Choroid plexus epithelial cell (primary cell): ENCODE results near the gene PLA2G3.

Experiments
- DNase-seq: peaks from one replicate; pipeline ENCODE4 v3.0.0-alpha.2; 2010; ENCODE audit warnings: low read depth
- H3K4me3 ChIP-seq: 2 replicates; pipeline ENCODE4 v1.5.1; 2011; ENCODE audit warnings: low read depth, mild to moderate bottlenecking, control low read depth, low read length, moderate library complexity
- TF ChIP-seq, protein P1 (sequence below): conservative IDR thresholded peaks from 2 replicates; pipeline ENCODE4 v1.5.1; 2011; ENCODE audit warnings: low read depth, mild to moderate bottlenecking, control low read depth, inconsistent platforms, low read length, moderate library complexity

PLA2G3 gene

DNA sequence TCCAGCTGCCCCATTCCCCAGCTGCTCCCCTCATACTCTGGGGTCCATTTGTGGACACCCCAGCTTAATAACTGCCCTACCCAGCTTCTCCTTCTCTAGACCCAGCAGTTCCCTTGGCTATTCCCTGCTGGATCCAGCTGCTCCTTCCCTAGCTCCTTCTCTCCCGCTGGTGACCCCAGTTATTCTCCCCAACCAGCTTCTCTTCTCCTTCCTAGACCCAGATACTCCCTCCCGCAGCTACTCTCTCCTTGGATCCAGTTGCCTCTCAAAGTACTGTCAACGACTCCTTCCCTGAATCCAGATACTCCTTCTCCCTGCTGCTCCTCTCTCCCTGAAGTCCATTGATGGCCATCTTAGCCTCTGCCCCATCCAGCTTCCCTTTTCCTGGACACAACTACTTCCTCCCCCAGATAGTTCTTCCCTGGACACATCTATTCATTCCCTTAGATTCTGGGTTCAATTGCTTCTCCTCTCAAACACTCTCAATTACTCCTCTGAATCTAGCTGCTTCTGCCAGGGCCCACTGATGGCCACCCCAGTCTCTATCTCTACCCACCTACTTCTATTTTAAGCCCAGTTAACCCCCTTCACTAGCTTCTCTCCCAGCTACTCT, 44.6 kb downstream of the PLA2G3 start:
- no peak overlapping the region for H3K4me3 ChIP-seq
- TF ChIP-seq, protein P1, sequence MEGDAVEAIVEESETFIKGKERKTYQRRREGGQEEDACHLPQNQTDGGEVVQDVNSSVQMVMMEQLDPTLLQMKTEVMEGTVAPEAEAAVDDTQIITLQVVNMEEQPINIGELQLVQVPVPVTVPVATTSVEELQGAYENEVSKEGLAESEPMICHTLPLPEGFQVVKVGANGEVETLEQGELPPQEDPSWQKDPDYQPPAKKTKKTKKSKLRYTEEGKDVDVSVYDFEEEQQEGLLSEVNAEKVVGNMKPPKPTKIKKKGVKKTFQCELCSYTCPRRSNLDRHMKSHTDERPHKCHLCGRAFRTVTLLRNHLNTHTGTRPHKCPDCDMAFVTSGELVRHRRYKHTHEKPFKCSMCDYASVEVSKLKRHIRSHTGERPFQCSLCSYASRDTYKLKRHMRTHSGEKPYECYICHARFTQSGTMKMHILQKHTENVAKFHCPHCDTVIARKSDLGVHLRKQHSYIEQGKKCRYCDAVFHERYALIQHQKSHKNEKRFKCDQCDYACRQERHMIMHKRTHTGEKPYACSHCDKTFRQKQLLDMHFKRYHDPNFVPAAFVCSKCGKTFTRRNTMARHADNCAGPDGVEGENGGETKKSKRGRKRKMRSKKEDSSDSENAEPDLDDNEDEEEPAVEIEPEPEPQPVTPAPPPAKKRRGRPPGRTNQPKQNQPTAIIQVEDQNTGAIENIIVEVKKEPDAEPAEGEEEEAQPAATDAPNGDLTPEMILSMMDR = no peak
- no peak for DNase-seq

- H3K4me3 ChIP-seq = no peak overlapping the region
- DNase-seq = no peak
- TF ChIP-seq, protein P1 = no peak
These were observed 45.6 kb downstream of the PLA2G3 start for GRCh38 chr22:31094741-31095140.

DNA sequence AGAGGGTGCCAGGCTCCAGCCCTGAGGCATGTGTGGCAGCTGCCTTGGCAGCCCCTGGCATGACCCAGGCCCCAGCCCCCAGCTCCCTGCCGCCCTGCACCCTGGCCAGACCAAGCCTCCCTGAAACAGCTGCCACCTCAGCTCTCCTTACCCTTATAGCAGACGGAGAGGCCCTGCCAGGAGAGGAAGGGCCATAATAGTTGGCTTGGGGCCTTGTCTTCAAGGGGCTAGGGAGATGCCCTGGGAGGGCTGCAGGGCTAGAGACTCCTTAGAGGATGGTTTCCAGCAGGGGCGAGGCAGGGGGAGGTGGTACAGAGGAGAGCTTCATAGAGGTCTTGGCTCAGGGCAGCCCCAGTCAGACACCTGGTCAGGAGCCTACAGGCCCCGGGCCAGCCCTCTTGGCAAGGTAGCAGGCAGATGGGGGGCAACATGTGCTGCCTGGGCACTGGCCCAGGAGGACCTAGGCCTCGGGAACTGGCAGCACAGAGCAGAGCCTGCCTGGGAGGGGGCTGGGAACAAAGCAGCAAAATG, 46.2 kb downstream of the PLA2G3 start:
- no peak overlapping the region for H3K4me3 ChIP-seq
- TF ChIP-seq, protein P1 = no peak
- DNase-seq = no peak

- TF ChIP-seq, protein P1 = no peak
- no peak overlapping the region for H3K4me3 ChIP-seq
These were observed 47.0 kb downstream of the PLA2G3 start for GRCh38 chr22:31093086-31093850.

DNA sequence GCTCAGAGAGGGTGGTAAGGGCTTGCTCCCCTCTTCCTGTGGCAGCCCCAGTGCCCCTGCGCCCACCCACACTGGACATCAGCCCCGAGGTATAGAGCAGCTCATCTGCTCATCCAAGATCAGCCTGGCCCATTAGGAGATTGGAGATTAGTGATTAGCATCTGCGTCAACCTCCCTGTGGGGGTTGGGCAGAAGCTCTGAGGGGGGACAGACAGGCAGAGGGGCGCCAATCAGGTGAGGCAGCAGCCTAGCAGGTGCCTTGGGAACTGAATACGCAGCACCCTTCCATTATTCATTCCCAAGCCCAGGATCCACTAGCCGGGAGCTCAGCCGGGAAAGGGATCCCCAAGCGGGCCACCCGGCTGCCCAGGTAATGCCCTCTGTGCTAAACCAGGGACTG, 48.1 kb downstream of the PLA2G3 start:
- no peak for DNase-seq
- no peak overlapping the region for H3K4me3 ChIP-seq
- TF ChIP-seq, protein P1 = no peak

More at GRCh38 chr22:31093086-31093850, 47.0 kb downstream of the PLA2G3 start:
- no peak for DNase-seq

DNA sequence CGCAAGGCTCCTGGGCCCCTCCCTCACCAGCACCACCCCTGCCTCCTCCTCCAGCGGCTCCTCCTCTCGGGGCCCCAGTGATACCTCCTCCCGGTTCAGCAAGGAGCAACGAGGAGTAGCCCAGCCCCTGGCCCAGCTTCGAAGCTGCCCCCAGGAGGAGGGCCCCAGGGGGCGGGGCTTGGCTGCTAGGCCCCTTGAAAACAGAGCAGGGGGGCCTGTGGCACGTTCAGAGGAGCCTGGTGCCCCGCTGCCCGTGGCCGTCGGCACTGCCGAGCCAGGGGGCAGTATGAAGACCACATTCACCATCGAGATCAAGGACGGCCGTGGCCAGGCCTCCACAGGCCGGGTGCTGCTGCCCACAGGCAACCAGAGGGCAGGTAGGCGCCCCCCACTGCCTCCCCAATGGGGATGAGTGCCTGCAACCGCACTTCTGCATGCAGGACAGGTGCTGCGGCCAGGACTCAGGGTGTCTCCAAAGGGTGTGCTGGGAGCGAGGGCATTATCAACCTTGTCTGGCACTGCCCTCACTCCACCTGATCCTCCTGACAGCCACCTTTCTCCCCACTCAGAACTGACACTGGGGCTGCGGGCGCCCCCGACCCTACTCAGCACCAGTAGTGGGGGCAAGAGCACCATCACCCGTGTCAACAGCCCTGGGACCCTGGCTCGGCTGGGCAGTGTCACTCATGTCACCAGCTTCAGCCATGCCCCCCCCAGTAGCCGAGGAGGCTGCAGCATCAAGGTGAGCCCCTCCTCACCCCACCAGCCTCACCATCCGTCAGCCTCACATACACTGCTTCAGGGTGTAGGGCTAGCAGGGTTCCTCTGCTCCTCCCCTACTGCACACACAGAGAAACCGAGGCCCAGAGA, 49.0 kb downstream of the PLA2G3 start:
- no peak overlapping the region for H3K4me3 ChIP-seq
- no peak for DNase-seq
- TF ChIP-seq, protein P1 = no peak
